Cardiac muscle cell (in vitro differentiated cells and primary cell): ENCODE results near the gene EFTUD2. TPM values are rescaled to one million over a fixed set of nuclear protein-coding genes. Genes with fewer than 3 reads are reported as not detected.
"Not testable (repeated sequence)": the region's sequence is repeated elsewhere in the genome, so short reads cannot be mapped to it uniquely, and the experiment has no call there.

Experiments
- DNase-seq, 2 donors: peaks; one replicate each; pipeline versions ENCODE4 v3.0.0 to v3.0.0-alpha.2; 2010 to 2017; ENCODE audit warnings: low read depth in 1 of 2, low spot score in 1 of 2
- H3K27ac ChIP-seq: fragments of 200-600 bp; sonication (generic); 2 replicates; pipeline ENCODE4 v1.5.1; 2016
- H3K27me3 ChIP-seq: fragments of 200-600 bp; sonication (generic); 2 replicates; pipeline ENCODE4 v1.6.0; 2016; ENCODE audit warnings: control low read depth
- H3K36me3 ChIP-seq: fragments of 200-600 bp; sonication (generic); 2 replicates; pipeline ENCODE4 v1.5.1; 2016; ENCODE audit warnings: control low read depth
- H3K4me1 ChIP-seq: fragments of 200-600 bp; sonication (generic); 2 replicates; pipeline ENCODE4 v1.8.1; 2017; ENCODE audit warnings: low read depth, mild to moderate bottlenecking, mixed run types
- H3K4me3 ChIP-seq: fragments of 200-600 bp; sonication (generic); 2 replicates; pipeline ENCODE4 v1.5.1; 2016; ENCODE audit warnings: mild to moderate bottlenecking
- H3K9me3 ChIP-seq: fragments of 200-600 bp; sonication (generic); 2 replicates; pipeline ENCODE4 v1.5.1; 2017; ENCODE audit warnings: low read depth, mild to moderate bottlenecking, control low read depth
- polyA plus RNA-seq: library from polyadenylated mRNA; unstranded; fragments of >200 nt; fragmentation: Nextera tagmentation; extraction: Ambion mirVana; gene quantifications from 2 replicates; pipeline ENCODE4 v1.2.1, GENCODE V29; 2016
- total RNA-seq: library from RNA; depleted of rRNA; stranded (reverse); fragments of >200 nt; gene quantifications from 2 replicates; pipeline ENCODE4 v1.2.3, GENCODE V29; 2016
- TF ChIP-seq, protein P1 (sequence below): IDR thresholded peaks from 2 replicates; pipeline ENCODE4 v1.5.1; 2012; ENCODE audit warnings: low read depth, mild to moderate bottlenecking, low read length

Gene EFTUD2
- total RNA-seq (101 and 151 TPM in 2 replicates), polyA plus RNA-seq (105 and 141 TPM in 2 replicates)

GRCh38 chr17:44899074-44899782, at the start of gene EFTUD2:
EFTUD2 (minus strand) TSS chr17:44899445; CDS start chr17:44894521, 4,924 bp downstream.
- peak; percentile 91 to 93 for DNase-seq
- Histone ChIP-seq H3K36me3 (no peaks in the 10 kb centered on the region), H3K9me3 (no peaks in the 10 kb centered on the region), H3K27me3 (no peaks in the 10 kb centered on the region), H3K4me1 (peaks cover 6% of the 10 kb centered on the region), H3K4me3 (peak within 1 kb of the TSS; percentile 85), H3K27ac (peak within 1 kb of the TSS; percentile 98)
- TF ChIP-seq, protein P1, sequence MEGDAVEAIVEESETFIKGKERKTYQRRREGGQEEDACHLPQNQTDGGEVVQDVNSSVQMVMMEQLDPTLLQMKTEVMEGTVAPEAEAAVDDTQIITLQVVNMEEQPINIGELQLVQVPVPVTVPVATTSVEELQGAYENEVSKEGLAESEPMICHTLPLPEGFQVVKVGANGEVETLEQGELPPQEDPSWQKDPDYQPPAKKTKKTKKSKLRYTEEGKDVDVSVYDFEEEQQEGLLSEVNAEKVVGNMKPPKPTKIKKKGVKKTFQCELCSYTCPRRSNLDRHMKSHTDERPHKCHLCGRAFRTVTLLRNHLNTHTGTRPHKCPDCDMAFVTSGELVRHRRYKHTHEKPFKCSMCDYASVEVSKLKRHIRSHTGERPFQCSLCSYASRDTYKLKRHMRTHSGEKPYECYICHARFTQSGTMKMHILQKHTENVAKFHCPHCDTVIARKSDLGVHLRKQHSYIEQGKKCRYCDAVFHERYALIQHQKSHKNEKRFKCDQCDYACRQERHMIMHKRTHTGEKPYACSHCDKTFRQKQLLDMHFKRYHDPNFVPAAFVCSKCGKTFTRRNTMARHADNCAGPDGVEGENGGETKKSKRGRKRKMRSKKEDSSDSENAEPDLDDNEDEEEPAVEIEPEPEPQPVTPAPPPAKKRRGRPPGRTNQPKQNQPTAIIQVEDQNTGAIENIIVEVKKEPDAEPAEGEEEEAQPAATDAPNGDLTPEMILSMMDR, result no peak

DNA sequence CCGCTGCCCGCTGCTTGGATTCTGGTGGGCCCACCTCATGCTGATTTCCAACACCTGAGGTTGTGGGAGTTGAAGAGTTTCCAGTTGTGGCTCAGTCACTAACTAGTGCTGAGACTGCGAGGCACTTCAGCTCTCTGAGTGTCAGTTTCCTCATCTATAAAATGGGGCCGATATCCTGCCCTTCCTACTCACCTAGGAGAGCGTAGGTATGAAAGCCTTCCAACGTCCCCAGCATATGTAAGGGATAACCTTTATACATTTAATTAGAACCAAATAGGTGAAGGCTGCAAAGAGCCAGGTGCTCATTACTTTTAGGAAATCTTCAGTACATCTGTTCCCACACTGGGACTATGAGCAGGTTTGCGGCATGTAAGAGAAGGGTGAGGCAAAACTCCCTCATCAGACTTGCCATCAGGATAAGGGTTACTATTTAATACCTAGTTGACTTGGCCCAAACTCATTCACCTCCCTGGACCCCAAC, 49.1 kb upstream of the EFTUD2 start:
- DNase-seq, result no peak
- peaks cover 3% of the 10 kb centered on the region for H3K4me1 ChIP-seq
- no peaks in the 10 kb centered on the region for H3K36me3 ChIP-seq
- peak overlapping the region; percentile 69 for H3K4me3 ChIP-seq
- H3K27me3 ChIP-seq, result no peaks in the 10 kb centered on the region
- no peaks in the 10 kb centered on the region for H3K9me3 ChIP-seq
- H3K27ac ChIP-seq, result no peak overlapping the region
- TF ChIP-seq, protein P1, result no peak

- TF ChIP-seq, protein P1, result peak; percentile 9
- Histone ChIP-seq H3K4me1 (peaks cover 3% of the 10 kb centered on the region), H3K27ac (peak within 1 kb of the TSS; percentile 45), H3K27me3 (no peaks in the 10 kb centered on the region), H3K36me3 (no peaks in the 10 kb centered on the region), H3K4me3 (peak within 1 kb of the TSS; percentile 69), H3K9me3 (no peaks in the 10 kb centered on the region)
- DNase-seq, result peak; percentile 94 to 95
These were observed 48.4 kb upstream of the EFTUD2 start, which contains the start of gene KIF18B for GRCh38 chr17:44947461-44948314. KIF18B (minus strand) TSS chr17:44947773; CDS start chr17:44936344, 11,429 bp downstream.

- H3K27ac ChIP-seq, H3K9me3 ChIP-seq, H3K27me3 ChIP-seq, H3K36me3 ChIP-seq, DNase-seq: not testable (repeated sequence)
- Histone ChIP-seq H3K4me1 (peaks cover 12% of the 10 kb centered on the region), H3K4me3 (peak overlapping the region; percentile 69)
These were observed 46.4 kb upstream of the EFTUD2 start for GRCh38 chr17:44945652-44946051.

GRCh38 chr17:44942456-44942855, 43.2 kb upstream of the EFTUD2 start:
- Histone ChIP-seq H3K27me3 (no peaks in the 10 kb centered on the region), H3K9me3 (no peaks in the 10 kb centered on the region), H3K36me3 (no peaks in the 10 kb centered on the region), H3K4me3 (no peak overlapping the region), H3K27ac (no peak overlapping the region), H3K4me1 (peaks cover 18% of the 10 kb centered on the region)
- DNase-seq, result no peak
- TF ChIP-seq, protein P1, result no peak
